ENCODE results near the gene SPDYE6. TPM values are rescaled to one million over a fixed set of nuclear protein-coding genes. Genes with fewer than 3 reads are reported as not detected.
"Not testable (repeated sequence)": the region's sequence is repeated elsewhere in the genome, so short reads cannot be mapped to it uniquely, and the experiment has no call there.

Gene SPDYE6
- total RNA-seq, 2 donors from 2014 or later, result not detected

DNA sequence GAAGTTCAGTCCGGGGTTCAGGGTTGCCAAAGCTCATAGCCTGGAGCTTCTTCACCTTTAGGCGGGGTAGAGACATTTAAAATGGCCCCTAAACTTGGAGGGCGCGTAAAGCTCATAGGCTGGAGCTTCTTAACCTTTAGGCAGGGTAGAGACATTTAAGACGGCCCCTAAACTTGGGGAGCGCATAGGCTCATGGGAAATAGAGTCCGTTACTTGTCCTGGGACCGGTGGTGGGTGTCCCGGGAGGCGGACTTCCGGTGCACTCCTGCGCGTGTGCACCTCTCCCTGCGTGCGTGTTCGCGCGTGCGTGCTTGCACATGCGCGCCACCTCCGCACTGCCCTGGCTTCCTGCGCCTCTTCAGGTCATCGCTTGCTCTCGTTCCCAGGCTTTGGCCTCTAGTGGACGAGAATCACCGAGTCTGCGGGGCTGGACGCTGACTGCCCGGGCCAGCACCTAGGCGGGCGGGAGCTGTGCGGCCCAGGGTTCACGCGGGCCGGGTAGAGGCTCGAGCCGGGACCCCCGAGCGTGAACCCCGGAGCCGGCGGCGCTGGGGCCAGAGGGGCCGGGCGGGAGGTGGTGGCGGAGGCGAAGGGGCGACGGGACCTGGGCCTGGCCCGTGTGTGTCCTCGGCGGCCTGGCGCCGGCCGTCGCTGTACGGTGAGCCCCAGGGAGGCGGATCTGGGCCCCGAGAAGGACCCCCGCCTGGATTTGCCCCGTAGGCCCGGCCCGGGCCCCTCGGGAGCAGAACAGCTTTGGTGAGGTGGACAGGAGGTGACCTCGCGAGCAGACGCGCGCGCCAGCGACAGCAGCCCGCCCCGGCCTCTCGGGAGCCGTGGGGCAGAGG is 7.5 kb upstream of the SPDYE6 start:
- not testable (repeated sequence) for H3K27me3 ChIP-seq, H3K4me1 ChIP-seq, H3K9me3 ChIP-seq, H3K36me3 ChIP-seq
- peak; percentile 98 for DNase-seq (ENCODE audit: low spot score)
- TF ChIP-seq, protein P1, sequence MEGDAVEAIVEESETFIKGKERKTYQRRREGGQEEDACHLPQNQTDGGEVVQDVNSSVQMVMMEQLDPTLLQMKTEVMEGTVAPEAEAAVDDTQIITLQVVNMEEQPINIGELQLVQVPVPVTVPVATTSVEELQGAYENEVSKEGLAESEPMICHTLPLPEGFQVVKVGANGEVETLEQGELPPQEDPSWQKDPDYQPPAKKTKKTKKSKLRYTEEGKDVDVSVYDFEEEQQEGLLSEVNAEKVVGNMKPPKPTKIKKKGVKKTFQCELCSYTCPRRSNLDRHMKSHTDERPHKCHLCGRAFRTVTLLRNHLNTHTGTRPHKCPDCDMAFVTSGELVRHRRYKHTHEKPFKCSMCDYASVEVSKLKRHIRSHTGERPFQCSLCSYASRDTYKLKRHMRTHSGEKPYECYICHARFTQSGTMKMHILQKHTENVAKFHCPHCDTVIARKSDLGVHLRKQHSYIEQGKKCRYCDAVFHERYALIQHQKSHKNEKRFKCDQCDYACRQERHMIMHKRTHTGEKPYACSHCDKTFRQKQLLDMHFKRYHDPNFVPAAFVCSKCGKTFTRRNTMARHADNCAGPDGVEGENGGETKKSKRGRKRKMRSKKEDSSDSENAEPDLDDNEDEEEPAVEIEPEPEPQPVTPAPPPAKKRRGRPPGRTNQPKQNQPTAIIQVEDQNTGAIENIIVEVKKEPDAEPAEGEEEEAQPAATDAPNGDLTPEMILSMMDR (IDR thresholded peaks at IDR 0.05), result peak in 1 of 2 donors; percentile 30
- Histone ChIP-seq H3K27ac (peak overlapping the region; percentile 94 to 95), H3K4me3 (peak overlapping the region; percentile 89 to 98)

DNA sequence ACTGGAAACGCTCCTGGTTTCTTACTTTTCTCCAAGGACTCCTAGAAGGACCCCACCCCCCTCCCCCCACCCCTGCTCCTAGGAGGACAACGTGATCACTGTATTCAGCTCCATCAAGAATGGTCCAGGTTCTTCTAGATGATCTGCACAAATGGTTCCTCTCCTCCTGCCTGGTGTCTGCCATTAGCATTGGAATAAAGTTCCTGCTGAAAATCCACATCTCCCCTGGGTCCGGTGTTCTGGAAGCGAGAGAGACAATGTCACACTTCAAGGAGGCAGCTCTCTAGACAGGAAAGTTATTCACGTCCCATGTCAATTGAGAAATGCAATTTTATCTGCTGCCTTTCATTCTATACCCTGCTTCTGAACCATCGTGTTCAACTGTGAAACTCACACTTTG is 9.3 kb downstream of the SPDYE6 start:
- not testable (repeated sequence) for H3K36me3 ChIP-seq; H3K4me3 ChIP-seq; DNase-seq (ENCODE audit: low spot score); H3K9me3 ChIP-seq; H3K27ac ChIP-seq; H3K27me3 ChIP-seq; H3K4me1 ChIP-seq

DNA sequence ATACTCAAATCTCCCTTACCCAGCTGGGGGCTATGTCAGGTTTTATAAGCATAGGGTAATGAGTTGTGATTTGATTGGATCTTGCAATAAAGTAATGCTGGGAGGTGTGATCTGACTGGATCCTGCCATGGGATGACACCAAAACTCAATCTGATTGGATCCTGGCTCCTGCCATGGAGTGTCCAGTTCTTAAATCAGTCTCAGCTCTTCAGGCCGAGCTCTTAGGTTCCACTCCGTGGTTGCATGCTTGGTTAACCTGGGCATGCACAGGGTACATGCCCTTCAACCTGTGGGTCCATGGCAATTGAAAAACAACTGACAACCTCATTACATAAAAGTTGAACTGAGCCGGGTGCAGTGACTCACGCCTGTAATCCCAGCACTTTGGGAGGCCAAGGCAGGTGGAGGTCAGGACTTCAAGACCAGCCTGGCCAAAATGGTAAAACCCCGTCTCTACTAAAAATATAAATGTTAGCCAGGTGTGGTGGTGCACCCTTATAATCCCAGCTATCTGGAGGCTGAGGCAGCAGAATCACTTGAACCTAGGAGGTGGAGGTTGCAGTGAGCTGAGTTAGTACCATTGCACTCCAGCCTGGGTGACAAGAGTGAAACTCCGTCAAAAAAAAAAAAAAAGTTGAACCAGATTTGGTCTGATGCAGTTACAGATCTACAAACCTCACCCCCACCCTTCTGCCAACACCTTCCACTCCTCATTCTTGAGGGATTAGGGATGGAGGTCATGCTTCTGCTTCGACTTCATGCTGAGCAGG is 15.5 kb downstream of the SPDYE6 start:
- not testable (repeated sequence) for H3K4me1 ChIP-seq; H3K4me3 ChIP-seq; H3K27me3 ChIP-seq; H3K9me3 ChIP-seq; DNase-seq (ENCODE audit: low spot score); H3K27ac ChIP-seq; H3K36me3 ChIP-seq

DNA sequence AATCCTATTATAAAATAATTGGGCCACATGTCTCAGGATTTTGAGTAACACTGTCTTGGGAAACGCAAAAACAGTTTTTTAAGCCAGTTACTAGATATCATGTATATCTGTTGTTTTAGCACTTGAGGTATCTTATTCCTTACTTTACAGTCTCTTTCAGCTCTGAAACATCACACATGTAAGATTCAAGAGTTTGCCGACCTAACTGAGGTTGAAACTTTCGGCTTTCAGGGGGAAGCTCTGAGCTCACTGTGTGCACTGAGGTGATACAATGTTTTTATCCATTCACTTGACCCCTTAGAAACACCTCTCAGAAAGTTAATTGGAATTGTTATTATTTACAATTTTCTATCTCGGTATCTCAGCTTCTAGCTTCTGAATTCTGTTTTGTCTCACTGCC is 18.8 kb downstream of the SPDYE6 start:
- H3K4me3 ChIP-seq; DNase-seq (ENCODE audit: low spot score); H3K36me3 ChIP-seq; H3K9me3 ChIP-seq; H3K4me1 ChIP-seq; H3K27ac ChIP-seq; H3K27me3 ChIP-seq: not testable (repeated sequence)

DNA sequence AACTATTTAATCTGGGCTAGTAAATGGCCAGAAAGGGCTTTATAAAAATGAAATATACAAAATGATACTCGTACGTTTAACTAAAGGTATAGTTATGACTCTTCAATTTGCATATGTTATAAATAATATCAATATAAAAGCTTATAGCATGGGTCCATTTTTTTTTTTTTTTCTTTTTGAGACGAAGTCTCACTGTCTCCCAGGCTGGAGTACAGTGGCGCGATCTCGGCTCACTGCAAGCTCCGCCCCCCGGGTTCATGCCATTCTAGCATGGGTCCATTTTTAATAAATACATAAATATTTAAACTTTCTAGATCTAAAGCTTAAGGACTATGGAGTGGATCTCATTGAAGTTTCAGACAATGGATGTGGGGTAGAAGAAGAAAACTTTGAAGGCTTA is 19.2 kb downstream of the SPDYE6 start:
- peak; percentile 4 for DNase-seq (ENCODE audit: low spot score)
- not testable (repeated sequence) for H3K36me3 ChIP-seq, H3K9me3 ChIP-seq, H3K4me1 ChIP-seq, H3K4me3 ChIP-seq, H3K27me3 ChIP-seq, H3K27ac ChIP-seq

DNA sequence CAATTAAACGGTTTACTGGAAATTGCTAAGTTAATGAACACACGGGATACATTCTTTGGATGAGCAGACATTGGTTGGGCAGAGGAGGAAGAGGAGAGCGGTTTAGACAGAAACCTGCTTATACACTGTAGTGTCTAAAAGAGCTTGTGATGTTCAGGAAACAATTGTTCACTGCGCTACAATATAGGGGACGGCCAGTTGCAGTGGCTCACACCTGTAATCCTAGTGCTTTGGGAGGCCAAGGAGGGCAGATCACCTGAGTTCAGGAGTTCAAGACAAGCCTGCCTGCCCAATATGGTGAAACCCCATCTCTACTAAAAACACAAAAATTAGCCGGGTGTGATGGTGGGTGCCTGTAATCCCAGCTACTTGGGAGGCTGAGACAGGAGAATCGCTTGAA is 20.7 kb downstream of the SPDYE6 start:
- not testable (repeated sequence) for H3K4me3 ChIP-seq, H3K9me3 ChIP-seq, H3K27me3 ChIP-seq, H3K4me1 ChIP-seq, H3K36me3 ChIP-seq, H3K27ac ChIP-seq
- DNase-seq (ENCODE audit: low spot score), result peak; percentile 5

DNA sequence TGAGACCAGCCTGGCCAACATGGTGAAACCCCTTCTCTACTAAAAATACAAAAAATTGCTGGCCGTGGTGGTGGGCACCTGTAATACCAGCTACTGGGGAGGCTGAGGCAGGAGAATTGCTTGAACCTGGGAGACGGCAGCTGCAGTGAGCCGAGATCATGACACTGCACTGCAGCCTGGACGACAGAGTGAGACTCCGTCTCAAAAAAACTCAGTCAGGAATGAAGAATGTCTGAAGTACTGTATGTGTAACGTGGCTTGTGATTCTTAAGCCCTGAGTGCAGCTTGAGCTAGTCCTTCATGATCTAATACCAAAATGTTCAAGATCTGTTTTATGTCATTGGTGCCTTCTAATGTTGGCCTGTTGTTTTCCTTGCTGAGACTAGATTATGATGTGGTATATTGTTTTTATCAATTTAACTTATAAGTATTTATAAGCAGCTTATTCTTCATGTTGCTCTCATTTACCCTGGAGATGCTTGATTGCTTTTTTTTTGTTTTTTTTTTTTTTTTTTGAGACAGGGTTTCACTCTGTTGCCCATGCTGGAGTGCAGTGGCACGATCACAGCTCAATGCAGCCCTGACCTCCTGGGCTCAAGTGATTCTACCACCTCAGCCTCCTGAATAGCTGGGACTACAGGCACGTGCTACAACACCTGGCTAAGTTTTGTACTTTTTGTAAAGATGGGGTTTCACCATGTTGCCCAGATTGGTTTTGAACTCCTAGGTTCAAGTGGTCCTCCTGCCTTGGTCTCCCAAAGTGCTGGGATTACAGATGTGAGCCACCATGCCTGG is 25.4 kb downstream of the SPDYE6 start:
- not testable (repeated sequence) for H3K27ac ChIP-seq, H3K27me3 ChIP-seq, H3K4me1 ChIP-seq, H3K4me3 ChIP-seq, H3K9me3 ChIP-seq, H3K36me3 ChIP-seq
- peak; percentile 16 for DNase-seq (ENCODE audit: low spot score)

DNA sequence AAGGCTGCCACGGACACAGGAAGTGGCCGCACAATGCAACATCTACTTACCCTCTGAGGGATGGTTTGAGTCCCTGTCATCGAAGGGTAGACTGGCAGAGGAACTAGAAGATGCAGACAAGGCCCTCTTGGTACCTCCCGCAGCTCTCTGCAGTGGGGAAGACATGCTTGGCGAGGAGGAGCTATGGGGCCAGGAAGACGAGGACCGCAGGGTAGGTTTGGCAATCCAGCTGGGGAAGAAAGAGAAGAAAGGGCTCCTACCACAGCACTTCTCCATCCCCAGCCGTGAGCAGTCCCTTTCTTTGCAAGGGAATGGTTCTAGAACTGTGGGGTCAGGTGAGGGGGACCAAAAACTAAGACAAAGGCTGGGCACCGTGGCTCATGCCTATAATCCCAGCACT is 26.9 kb downstream of the SPDYE6 start:
- H3K4me3 ChIP-seq; H3K27ac ChIP-seq; H3K9me3 ChIP-seq; H3K4me1 ChIP-seq; DNase-seq (ENCODE audit: low spot score); H3K36me3 ChIP-seq; H3K27me3 ChIP-seq: not testable (repeated sequence)

DNA sequence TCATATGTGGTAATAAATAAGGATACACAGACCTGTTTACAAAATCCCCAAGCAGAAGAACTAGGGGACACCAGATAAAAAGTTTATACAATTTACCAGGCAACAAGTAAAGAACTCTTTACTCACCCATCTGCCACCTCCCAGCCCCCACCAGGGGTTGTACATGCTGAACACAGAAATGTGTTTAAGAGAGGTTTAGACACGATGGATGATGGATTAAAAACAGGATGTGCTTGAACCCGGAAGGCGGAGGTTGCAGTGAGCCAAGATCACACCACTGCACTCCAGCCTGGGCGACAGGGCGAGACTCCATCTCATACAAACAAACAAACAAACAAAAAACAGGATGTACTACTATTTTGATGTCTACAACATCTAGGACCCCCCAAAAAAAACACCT is 27.4 kb downstream of the SPDYE6 start:
- H3K4me1 ChIP-seq; H3K27me3 ChIP-seq; H3K36me3 ChIP-seq; H3K4me3 ChIP-seq; DNase-seq (ENCODE audit: low spot score); H3K9me3 ChIP-seq; H3K27ac ChIP-seq: not testable (repeated sequence)

DNA sequence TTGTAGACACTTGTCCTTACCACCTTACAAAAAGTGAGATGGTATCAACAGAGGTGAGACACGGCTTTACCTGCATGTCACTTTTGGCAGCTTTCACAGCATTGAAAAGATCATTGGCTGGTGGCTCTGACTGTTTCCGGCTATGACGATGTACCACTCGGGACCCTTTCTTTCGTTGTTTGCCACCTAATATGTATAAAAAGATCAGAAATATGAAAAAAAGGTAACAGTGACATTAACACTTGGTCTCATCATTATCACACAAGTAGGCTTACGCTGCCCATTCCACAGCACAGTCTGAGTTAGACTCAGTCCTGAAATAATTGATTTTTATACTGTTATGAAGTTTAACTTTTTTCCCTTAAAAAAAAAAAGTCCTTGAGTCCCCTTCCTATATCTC is 29.1 kb downstream of the SPDYE6 start:
- not testable (repeated sequence) for H3K36me3 ChIP-seq; DNase-seq (ENCODE audit: low spot score); H3K27me3 ChIP-seq; H3K4me3 ChIP-seq; H3K4me1 ChIP-seq; H3K27ac ChIP-seq; H3K9me3 ChIP-seq
